H1 (cell line): ENCODE results near the gene CHSY1. TPM values are rescaled to one million over a fixed set of nuclear protein-coding genes. Genes with fewer than 3 reads are reported as not detected.
A peak's percentile ranks its signal among the peaks of the same experiment; 100 is the strongest.

Experiments
- CTCF ChIA-PET: fragments of 300-600 bp; sonication (Branson Sonifier 250); formaldehyde crosslinking; loops from one replicate; lab custom pipeline; 2021; ENCODE audit not compliant: partially characterized antibody; lab: Charles Lee
- POLR2A ChIA-PET: fragments of 300-600 bp; sonication (Branson Sonifier 250); formaldehyde crosslinking; loops from one replicate; lab custom pipeline; 2021; ENCODE audit warnings: inconsistent platforms; ENCODE audit not compliant: partially characterized antibody; lab: Charles Lee
- DNase-seq, 2 experiments: peaks; one replicate each; pipeline versions ENCODE4 v3.0.0 to v3.0.0-alpha.2; 2010 to 2022; ENCODE audit warnings: low spot score in 2 of 2, low read depth in 1 of 2, mixed read lengths in 1 of 2
- FAIRE-seq: peaks from 2 replicates; lab custom pipeline; 2011; peaks lifted over from hg19 to GRCh38; lab: Jason Lieb, UNC
- H2AFZ ChIP-seq: 2 replicates; pipeline ENCODE4 v1.8.1; 2012; ENCODE audit warnings: low read length, inconsistent platforms
- H2AK5ac ChIP-seq: 2 replicates; pipeline ENCODE4 v1.6.1; 2013; ENCODE audit warnings: low read depth, low read length
- H2BK120ac ChIP-seq: replicated peaks from 2 replicates; pipeline ENCODE3; 2013; ENCODE audit warnings: low read depth, low read length, inconsistent platforms
- H2BK12ac ChIP-seq: 2 replicates; pipeline ENCODE4 v1.6.1; 2013; ENCODE audit warnings: low read depth, low read length
- H2BK15ac ChIP-seq: 2 replicates; pipeline ENCODE4 v1.6.1; 2013; ENCODE audit warnings: low read length
- H2BK20ac ChIP-seq: 2 replicates; pipeline ENCODE4 v1.6.1; 2013; ENCODE audit warnings: low read length
- H2BK5ac ChIP-seq: 2 replicates; pipeline ENCODE4 v1.6.1; 2013; ENCODE audit warnings: low read depth, low read length
- H3K14ac ChIP-seq: 2 replicates; pipeline ENCODE4 v1.6.1; 2013; ENCODE audit warnings: inconsistent platforms; ENCODE audit not compliant: insufficient read length
- H3K18ac ChIP-seq: 2 replicates; pipeline ENCODE4 v1.6.1; 2013; ENCODE audit warnings: low read length; ENCODE audit errors: extremely low read depth
- H3K23ac ChIP-seq: 2 replicates; pipeline ENCODE4 v1.6.1; 2013; ENCODE audit warnings: inconsistent platforms; ENCODE audit not compliant: insufficient read length
- H3K23me2 ChIP-seq: 2 replicates; pipeline ENCODE4 v1.6.1; 2013; ENCODE audit warnings: low read depth, low read length
- H3K27ac ChIP-seq: 2 replicates; pipeline ENCODE4 v1.6.1; 2011; ENCODE audit warnings: low read depth, low read length, inconsistent platforms
- H3K27me3 ChIP-seq, 4 experiments: replicated peaks in 1 of 4; 1 replicate in 1 of 4; 2 replicates in 3 of 4; pipeline versions ENCODE4 v1.6.1 to v1.8.1; 2011 to 2013; ENCODE audit warnings: low read length in 3 of 4, mild to moderate bottlenecking in 3 of 4, inconsistent platforms in 2 of 4, mixed read lengths in 2 of 4, moderate library complexity in 1 of 4; ENCODE audit not compliant: control insufficient read depth in 3 of 4, insufficient read depth in 3 of 4; ENCODE audit errors: extremely low read depth in 1 of 4
- H3K36me3 ChIP-seq, 4 experiments: 2 replicates each; pipeline versions ENCODE4 v1.6.1 to v1.8.1; 2011 to 2013; ENCODE audit warnings: mild to moderate bottlenecking in 4 of 4, low read length in 3 of 4, moderate library complexity in 2 of 4, control low read depth in 1 of 4, inconsistent platforms in 1 of 4; ENCODE audit not compliant: insufficient read depth in 4 of 4, control insufficient read depth in 2 of 4
- H3K4ac ChIP-seq: replicated peaks from 2 replicates; pipeline ENCODE3; 2013; ENCODE audit warnings: low read length, low read depth, mixed read lengths, inconsistent platforms; ENCODE audit not compliant: insufficient read length
- H3K4me1 ChIP-seq, 4 experiments: replicated peaks in 1 of 4; 1 replicate in 1 of 4; 2 replicates in 3 of 4; pipeline versions ENCODE4 v1.6.1 to v1.8.1; 2011 to 2013; ENCODE audit warnings: low read length in 3 of 4, inconsistent platforms in 2 of 4, mixed read lengths in 1 of 4; ENCODE audit not compliant: insufficient read depth in 4 of 4, control insufficient read depth in 3 of 4
- H3K4me2 ChIP-seq, 2 experiments: 2 replicates each; pipeline versions ENCODE4 v1.6.1 to v1.8.1; 2011 to 2013; ENCODE audit warnings: low read depth in 2 of 2, low read length in 2 of 2, control low read depth in 1 of 2, inconsistent platforms in 1 of 2, mild to moderate bottlenecking in 1 of 2; ENCODE audit not compliant: insufficient read depth in 1 of 2
- H3K4me3 ChIP-seq, 4 experiments: fragments of 200-600, 300-600 bp in 1 of 4; sonication (generic), shearing (Covaris generic), sonication (Bioruptor Twin) in 1 of 4; 2 replicates each; pipeline versions ENCODE4 v1.5.1 to v1.8.1; 2011 to 2016; ENCODE audit warnings: low read length in 4 of 4, low read depth in 3 of 4, control low read depth in 2 of 4, inconsistent platforms in 2 of 4, mild to moderate bottlenecking in 2 of 4, mixed read lengths in 1 of 4, moderate library complexity in 1 of 4; ENCODE audit not compliant: insufficient read depth in 2 of 4; ENCODE audit errors: extremely low read depth in 1 of 4
- H3K56ac ChIP-seq: replicated peaks from 2 replicates; pipeline ENCODE3; 2013; ENCODE audit warnings: low read depth, mild to moderate bottlenecking, mixed read lengths, low read length, inconsistent platforms; ENCODE audit not compliant: insufficient read length
- H3K79me1 ChIP-seq: 2 replicates; pipeline ENCODE4 v1.6.1; 2013; ENCODE audit warnings: low read depth, low read length, control low read depth
- H3K79me2 ChIP-seq, 2 experiments: 2 replicates each; pipeline versions ENCODE4 v1.6.1 to v1.8.1; 2012 to 2013; ENCODE audit warnings: low read length in 2 of 2, mild to moderate bottlenecking in 2 of 2, inconsistent platforms in 1 of 2; ENCODE audit not compliant: insufficient read depth in 2 of 2, control insufficient read depth in 1 of 2
- H3K9ac ChIP-seq, 4 experiments: replicated peaks in 1 of 4; 1 replicate in 1 of 4; 2 replicates in 3 of 4; pipeline versions ENCODE4 v1.6.1 to v1.8.1; 2011 to 2013; ENCODE audit warnings: low read depth in 3 of 4, low read length in 3 of 4, control low read depth in 2 of 4, mild to moderate bottlenecking in 2 of 4, moderate library complexity in 2 of 4, inconsistent platforms in 1 of 4; ENCODE audit errors: extremely low read depth in 1 of 4
- H3K9me3 ChIP-seq, 2 experiments: 2 replicates each; pipeline versions ENCODE4 v1.6.1 to v1.8.1; 2012 to 2013; ENCODE audit warnings: mild to moderate bottlenecking in 2 of 2, moderate library complexity in 2 of 2, control low read depth in 1 of 2, inconsistent platforms in 1 of 2, low read depth in 1 of 2, low read length in 1 of 2, mixed read lengths in 1 of 2; ENCODE audit not compliant: insufficient read depth in 2 of 2
- H4K20me1 ChIP-seq, 2 experiments: replicated peaks in 1 of 2; 2 replicates each; pipeline versions ENCODE3 to v1.8.1; 2011 to 2013; ENCODE audit warnings: inconsistent platforms in 2 of 2, low read length in 2 of 2, mild to moderate bottlenecking in 1 of 2; ENCODE audit not compliant: insufficient read depth in 2 of 2, control insufficient read depth in 1 of 2
- H4K5ac ChIP-seq: 2 replicates; pipeline ENCODE4 v1.6.1; 2013; ENCODE audit warnings: low read length, low read depth, mixed read lengths, inconsistent platforms; ENCODE audit not compliant: insufficient read length
- H4K8ac ChIP-seq: 2 replicates; pipeline ENCODE4 v1.8.0; 2013; ENCODE audit warnings: mild to moderate bottlenecking, moderate library complexity, low read length, inconsistent platforms; ENCODE audit not compliant: insufficient read depth; ENCODE audit errors: extremely low read depth
- H4K91ac ChIP-seq: replicated peaks from 2 replicates; pipeline ENCODE3; 2013; ENCODE audit warnings: low read length, mixed read lengths, inconsistent platforms; ENCODE audit not compliant: insufficient read length
- BACH1 ChIP-seq: IDR thresholded peaks from 2 replicates; pipeline ENCODE4 v1.6.1; 2012; ENCODE audit warnings: low read length, improper control_type of control experiment
- BCL11A ChIP-seq, 2 experiments: IDR thresholded peaks; one replicate each; pipeline ENCODE4 v1.6.1; 2011; ENCODE audit warnings: low read depth in 2 of 2, low read length in 2 of 2, mild to moderate bottlenecking in 2 of 2
- CHD2 ChIP-seq: IDR thresholded peaks from 2 replicates; pipeline ENCODE4 v1.6.1; 2012; ENCODE audit warnings: low read length, improper control_type of control experiment
- CTCF ChIP-seq, 3 experiments: IDR thresholded peaks; 1 replicate in 2 of 3; 2 replicates in 1 of 3; pipeline versions ENCODE4 v1.5.1 to v1.6.1; 2011; ENCODE audit warnings: low read length in 3 of 3, mild to moderate bottlenecking in 3 of 3, inconsistent platforms in 2 of 3, low read depth in 1 of 3, moderate library complexity in 1 of 3; ENCODE audit not compliant: insufficient read depth in 1 of 3; ENCODE audit errors: control extremely low read depth in 1 of 3
- EZH2 ChIP-seq: fragments of 200-600 bp; sonication (generic); IDR thresholded peaks from 2 replicates; pipeline ENCODE4 v1.7.1; 2012; ENCODE audit warnings: low read depth, mild to moderate bottlenecking, moderate library complexity, low read length, inconsistent platforms; ENCODE audit not compliant: severe bottlenecking
- PHF8 ChIP-seq: fragments of 200-600 bp; sonication (generic); conservative IDR thresholded peaks from 2 replicates; pipeline ENCODE4 v1.7.1; 2012; ENCODE audit warnings: low read depth, mild to moderate bottlenecking, inconsistent platforms, low read length, moderate library complexity
- POU5F1 ChIP-seq: IDR thresholded peaks from 2 replicates; pipeline ENCODE4 v1.6.1; 2011; ENCODE audit warnings: low read depth, mild to moderate bottlenecking, low read length, moderate library complexity
- SAP30 ChIP-seq: fragments of 300-600 bp; sonication (generic); IDR thresholded peaks from 2 replicates; pipeline ENCODE4 v1.7.1; 2012; ENCODE audit warnings: low read length, moderate library complexity, mild to moderate bottlenecking, inconsistent platforms; ENCODE audit not compliant: insufficient read depth, insufficient replicate concordance
- SIRT6 ChIP-seq: IDR thresholded peaks from one replicate; pipeline ENCODE4 v1.7.1; 2012; ENCODE audit warnings: low read length, inconsistent platforms
- SP2 ChIP-seq: IDR thresholded peaks from 2 replicates; pipeline ENCODE4 v1.6.1; 2012; ENCODE audit warnings: mild to moderate bottlenecking, low read length, inconsistent platforms
- WGBS, 2 experiments: shearing (Covaris generic) in 1 of 2; methylation state at CpG; one replicate each; pipeline versions ENCODE4 v1.1.6 to v1.1.7; 2013 to 2015; ENCODE audit warnings: low lambda C conversion rate in 2 of 2, mixed read lengths in 2 of 2, inconsistent platforms in 1 of 2, low coverage in 1 of 2, missing lambda C conversion rate in 1 of 2; ENCODE audit not compliant: insufficient replicate concordance in 2 of 2, insufficient coverage in 1 of 2, insufficient read length in 1 of 2; ENCODE audit errors: extremely low coverage in 1 of 2, missing lambda C conversion rate in 1 of 2; 5-methylcytosine and 5-hydroxymethylcytosine counted together
- polyA plus RNA-seq, 7 experiments: library from polyadenylated mRNA; depleted of rRNA in 3 of 7; stranded (reverse) in 5 of 7; unstranded in 2 of 7; fragments of >200 nt in 5 of 7; fragments of 200-250 nt in 2 of 7; gene quantifications; 1 replicate in 5 of 7; 2 replicates in 1 of 7; 4 replicates in 1 of 7; pipeline versions ENCODE4 v1.2.1 to v1.2.3, GENCODE V29; 2011 to 2013; ENCODE audit warnings: missing spikeins in 2 of 7, mixed read lengths in 2 of 7
- total RNA-seq: library from RNA; stranded (reverse); fragmentation: NEBNext Ultra II Directional; extraction: Animal tissue kit (Norgen Biotek cat#: 25700); gene quantifications from 2 replicates; pipeline ENCODE4 v1.2.1, GENCODE V29; 2021

Gene CHSY1
- total and polyA plus RNA-seq, 2 of the 8 experiments (the other 6 are each of a cell fraction or from before 2014, with no cell fraction given) = 24.9 to 60.7 TPM

DNA sequence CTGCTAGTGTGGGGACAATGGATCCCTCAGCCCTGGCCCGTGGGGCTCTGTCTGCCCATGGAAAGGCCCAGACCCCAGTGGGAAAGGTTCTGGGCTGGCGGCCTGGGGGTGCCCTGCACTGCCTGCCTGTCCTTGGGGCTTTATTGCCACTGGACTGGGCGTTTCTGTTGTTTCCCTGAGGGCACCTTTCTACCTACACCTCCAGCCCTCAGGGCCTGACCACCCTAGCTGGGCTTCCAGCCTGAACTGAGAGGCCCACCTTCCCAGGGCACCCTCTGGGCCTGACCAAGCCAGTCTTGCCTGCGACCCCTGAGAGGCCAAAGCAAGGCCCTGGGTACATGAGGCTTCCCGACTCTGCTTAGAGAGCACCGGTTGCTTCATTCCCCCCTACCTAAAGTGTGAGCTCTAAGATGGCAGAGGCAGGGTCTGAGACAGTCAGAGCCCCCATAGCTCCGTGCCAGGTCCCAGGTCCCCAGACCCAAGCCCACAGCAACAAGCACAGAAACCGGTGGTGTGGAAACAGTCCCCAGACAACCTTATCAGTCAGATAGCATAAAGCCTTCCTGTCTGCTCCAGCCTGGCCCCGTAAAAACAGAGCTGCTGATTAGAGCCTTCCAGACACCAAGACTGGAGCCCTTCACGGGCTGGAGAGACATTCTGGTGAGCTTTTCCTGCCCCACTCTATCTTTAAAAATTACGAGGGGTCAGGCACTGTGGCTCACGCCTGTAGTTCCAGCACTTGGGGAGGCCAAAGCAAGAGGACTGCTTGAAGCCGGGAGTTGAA, 102.8 kb downstream of the CHSY1 start:
- Histone ChIP-seq H3K9ac (no peak overlapping the region), H2BK12ac (no peak overlapping the region), H2BK15ac (no peak overlapping the region), H3K18ac (no peak overlapping the region), H3K4me1 (no peaks in the 10 kb centered on the region; a peak in 1 of 7 replicates), H4K8ac (peak overlapping the region; percentile 52; the same call in 1 of the 2 replicates), H3K14ac (no peak overlapping the region), H3K27ac (no peak overlapping the region), H3K36me3 (no peaks in the 10 kb centered on the region), H2AK5ac (no peak overlapping the region), H3K79me2 (no peaks in the 10 kb centered on the region), H2BK20ac (no peak overlapping the region), H2AFZ (no peak overlapping the region), H2BK120ac (no peak overlapping the region), H3K9me3 (no peaks in the 10 kb centered on the region), H3K23ac (no peak overlapping the region), H3K4me3 (no peak overlapping the region), H3K23me2 (no peaks in the 10 kb centered on the region), H2BK5ac (no peak overlapping the region), H3K56ac (no peak overlapping the region), H3K4me2 (no peak overlapping the region), H4K5ac (no peak overlapping the region), H4K91ac (no peak overlapping the region), H3K27me3 (no peaks in the 10 kb centered on the region; a peak in 2 of 7 replicates), H3K79me1 (no peaks in the 10 kb centered on the region), H4K20me1 (peaks cover 0 to 1% of the 10 kb centered on the region in 2 experiments), H3K4ac (no peak overlapping the region)
- ChIA-PET CTCF (interaction anchor here (0.6 to 10.7 kb wide), 11 partner anchors 11 to 137 kb away, joined by 3 to 128 read pairs (median 5); no protein-coding TSS in a partner anchor), POLR2A (interaction anchor here (1.2 kb wide), 1 partner anchor 12 kb away, joined by 5 read pairs; no protein-coding TSS in a partner anchor)
- DNase-seq (no peak), FAIRE-seq (no peak)
- WGBS, 2 experiments = 91% methylated on average over 13 of the region's 13 CpGs; no CpG with 5 or more reads in 1 of the 2 experiments
- no peak for TF ChIP-seq PHF8
- no peak for TF ChIP-seq BACH1
- no peak for TF ChIP-seq BCL11A (IDR thresholded peaks at IDR 0.05; ENCODE audit: low read depth in 2 of 2, low read length in 2 of 2)
- TF ChIP-seq SAP30 = no peak
- no peak for TF ChIP-seq EZH2
- no peak for TF ChIP-seq SIRT6
- TF ChIP-seq CTCF (IDR thresholded peaks at IDR 0.05; ENCODE audit: control extremely low read depth in 1 of 3, insufficient read depth in 1 of 3, low read depth in 1 of 3, low read length in 3 of 3) = no peak
- TF ChIP-seq POU5F1 = no peak
- TF ChIP-seq SP2 = no peak
- no peak for TF ChIP-seq CHD2
